Stomach (tissue), 4 donors: ENCODE data around the gene ZBTB49.

ENCODE experiments used
- CTCF ChIP-seq, 7 experiments: fragments of 450-650 bp in 4 of 7; fragments of 200-600 bp in 3 of 7; sonication (generic) in 3 of 7; IDR thresholded peaks; one replicate each; pipeline ENCODE4 v1.5.1; 2016 to 2019; ENCODE audit warnings: antibody characterized with exemption in 7 of 7, control low read depth in 2 of 7, mild to moderate bottlenecking in 1 of 7
- EP300 ChIP-seq: sonication (generic); formaldehyde crosslinking; IDR thresholded peaks from one replicate; pipeline ENCODE4 v1.6.1; 2017; ENCODE audit warnings: antibody characterized with exemption
- POLR2A ChIP-seq, 4 donors: fragments of 450-650 bp; IDR thresholded peaks; one replicate each; pipeline ENCODE4 v1.6.1; 2016; ENCODE audit warnings: antibody characterized with exemption in 4 of 4, control low read depth in 2 of 4, mild to moderate bottlenecking in 1 of 4, moderate library complexity in 1 of 4
- POLR2AphosphoS5 ChIP-seq, 3 donors: sonication (generic); formaldehyde crosslinking; IDR thresholded peaks; one replicate each; pipeline ENCODE4 v1.6.1; 2016; ENCODE audit warnings: antibody characterized with exemption in 3 of 3

GRCh38 chr4:4299006-4299405 is 9.0 kb downstream of the ZBTB49 start:
- no peak for TF ChIP-seq CTCF (IDR thresholded peaks at IDR 0.05)
- TF ChIP-seq EP300, result no peak
- TF ChIP-seq POLR2AphosphoS5 (IDR thresholded peaks at IDR 0.05), result no peak
- no peak for TF ChIP-seq POLR2A (IDR thresholded peaks at IDR 0.05)
